HEK293 (cell line): ENCODE data around the gene STK35.
A peak's percentile ranks its signal among the peaks of the same experiment; 100 is the strongest.

Source experiments
- CTCF ChIA-PET: fragments of 350-600 bp; formaldehyde crosslinking; extraction: SDS; loops from one replicate; lab custom pipeline; 2021; ENCODE audit warnings: antibody characterized with exemption; lab: Yijun Ruan, JAX
- POLR2A ChIA-PET: fragments of 300-600 bp; formaldehyde crosslinking; extraction: SDS; loops from one replicate; lab custom pipeline; 2020; ENCODE audit warnings: antibody characterized with exemption, inconsistent platforms; lab: Yijun Ruan, JAX
- H3K27ac ChIP-seq: fragments of 200-500 bp; sonication (Bioruptor generic); 2 replicates; pipeline ENCODE4 v1.5.1; 2014; ENCODE audit warnings: low read depth, low read length, control low read depth, inconsistent platforms; ENCODE audit errors: extremely low read depth
- H3K36me3 ChIP-seq, 2 experiments: fragments of 200-500 bp in 1 of 2; sonication (Bioruptor generic) in 1 of 2; 1 replicate in 1 of 2; 2 replicates in 1 of 2; pipeline ENCODE4 v1.5.1; 2014 to 2017; ENCODE audit warnings: inconsistent platforms in 2 of 2, low read length in 2 of 2; ENCODE audit not compliant: control insufficient read depth in 2 of 2, insufficient read depth in 1 of 2
- H3K4me1 ChIP-seq: fragments of 200-500 bp; sonication (Bioruptor generic); 2 replicates; pipeline ENCODE4 v1.5.1; 2014; ENCODE audit warnings: mild to moderate bottlenecking, low read length, inconsistent platforms; ENCODE audit not compliant: control insufficient read depth, insufficient read depth
- H3K4me3 ChIP-seq: 2 replicates; pipeline ENCODE4 v1.5.1; 2011; ENCODE audit warnings: low read depth, mild to moderate bottlenecking, control low read depth, low read length, moderate library complexity
- H3K9me3 ChIP-seq: fragments of 200-500 bp; sonication (Bioruptor generic); 2 replicates; pipeline ENCODE4 v1.5.1; 2014; ENCODE audit warnings: low read depth, low read length, inconsistent platforms; ENCODE audit not compliant: control insufficient read depth, insufficient read depth
- EGR2 ChIP-seq: fragments of 450-650 bp; formaldehyde crosslinking; IDR thresholded peaks from 2 replicates; pipeline ENCODE4 v1.5.1; 2016; ENCODE audit warnings: low read depth, missing biosample characterization, missing genetic modification characterization
- KLF16 ChIP-seq: fragments of 450-650 bp; formaldehyde crosslinking; IDR thresholded peaks from 2 replicates; pipeline ENCODE4 v1.5.1; 2017; ENCODE audit warnings: missing biosample characterization, missing genetic modification characterization
- ZBTB1 ChIP-seq: fragments of 450-650 bp; formaldehyde crosslinking; IDR thresholded peaks from 2 replicates; pipeline ENCODE4 v1.5.1; 2016; ENCODE audit warnings: missing biosample characterization, missing genetic modification characterization
- ZFP37 ChIP-seq: fragments of 450-650 bp; formaldehyde crosslinking; IDR thresholded peaks from 2 replicates; pipeline ENCODE4 v1.5.1; 2016; ENCODE audit warnings: missing biosample characterization, missing genetic modification characterization
- ZNF10 ChIP-seq: fragments of 450-650 bp; formaldehyde crosslinking; IDR thresholded peaks from 2 replicates; pipeline ENCODE4 v1.5.1; 2017; ENCODE audit warnings: missing biosample characterization, missing genetic modification characterization
- ZNF248 ChIP-seq: fragments of 450-650 bp; formaldehyde crosslinking; IDR thresholded peaks from 2 replicates; pipeline ENCODE4 v1.5.1; 2017; ENCODE audit warnings: missing biosample characterization, missing genetic modification characterization
- ZNF335 ChIP-seq: fragments of 450-650 bp; formaldehyde crosslinking; conservative IDR thresholded peaks from 2 replicates; pipeline ENCODE4 v1.5.1; 2016; ENCODE audit warnings: missing biosample characterization, missing genetic modification characterization
- ZNF48 ChIP-seq: fragments of 450-650 bp; formaldehyde crosslinking; IDR thresholded peaks from 2 replicates; pipeline ENCODE4 v1.5.1; 2016; ENCODE audit warnings: missing biosample characterization, missing genetic modification characterization
- ZNF514 ChIP-seq: fragments of 450-650 bp; formaldehyde crosslinking; IDR thresholded peaks from 2 replicates; pipeline ENCODE4 v1.5.1; 2016; ENCODE audit warnings: missing biosample characterization, missing genetic modification characterization
- ZNF548 ChIP-seq: fragments of 450-650 bp; formaldehyde crosslinking; IDR thresholded peaks from 2 replicates; pipeline ENCODE4 v1.5.1; 2016; ENCODE audit warnings: missing biosample characterization, missing genetic modification characterization
- ZNF660 ChIP-seq: fragments of 450-650 bp; IDR thresholded peaks from 2 replicates; pipeline ENCODE4 v1.5.1; 2018; ENCODE audit warnings: missing biosample characterization, mild to moderate bottlenecking, missing genetic modification characterization
- ZNF785 ChIP-seq: fragments of 450-650 bp; formaldehyde crosslinking; IDR thresholded peaks from 2 replicates; pipeline ENCODE4 v1.5.1; 2016; ENCODE audit warnings: missing biosample characterization, missing genetic modification characterization
- ZNF837 ChIP-seq: fragments of 450-650 bp; formaldehyde crosslinking; IDR thresholded peaks from 2 replicates; pipeline ENCODE4 v1.5.1; 2016; ENCODE audit warnings: missing biosample characterization, missing genetic modification characterization
- TF ChIP-seq, protein P1 (sequence below): fragments of 450-650 bp; IDR thresholded peaks from 2 replicates; pipeline ENCODE4 v1.5.1; 2018; ENCODE audit warnings: missing biosample characterization, mild to moderate bottlenecking, missing genetic modification characterization
- TF ChIP-seq, protein P2 (sequence below): fragments of 450-650 bp; formaldehyde crosslinking; IDR thresholded peaks from 2 replicates; pipeline ENCODE4 v1.5.1; 2016; ENCODE audit warnings: missing biosample characterization, missing genetic modification characterization
- TF ChIP-seq, protein P3 (sequence below): fragments of 450-650 bp; formaldehyde crosslinking; IDR thresholded peaks from 2 replicates; pipeline ENCODE4 v1.5.1; 2016; ENCODE audit warnings: missing biosample characterization, missing genetic modification characterization
- TF ChIP-seq, protein P4 (sequence below): fragments of 450-650 bp; formaldehyde crosslinking; IDR thresholded peaks from 2 replicates; pipeline ENCODE4 v1.5.1; 2016; ENCODE audit warnings: missing biosample characterization, missing genetic modification characterization, borderline replicate concordance
- TF ChIP-seq, protein P5 (sequence below): fragments of 450-650 bp; formaldehyde crosslinking; IDR thresholded peaks from 2 replicates; pipeline ENCODE4 v1.5.1; 2016; ENCODE audit warnings: missing biosample characterization, missing genetic modification characterization
- TF ChIP-seq, protein P6 (sequence below): fragments of 450-650 bp; formaldehyde crosslinking; IDR thresholded peaks from 2 replicates; pipeline ENCODE4 v1.5.1; 2017; ENCODE audit warnings: missing biosample characterization, missing genetic modification characterization
- TF ChIP-seq, protein P7 (sequence below): fragments of 450-650 bp; formaldehyde crosslinking; IDR thresholded peaks from 2 replicates; pipeline ENCODE4 v1.5.1; 2017; ENCODE audit warnings: missing biosample characterization, missing genetic modification characterization
- TF ChIP-seq, protein P8 (sequence below): fragments of 450-650 bp; formaldehyde crosslinking; IDR thresholded peaks from 2 replicates; pipeline ENCODE4 v1.5.1; 2016; ENCODE audit warnings: missing biosample characterization, missing genetic modification characterization

STK35 gene

DNA sequence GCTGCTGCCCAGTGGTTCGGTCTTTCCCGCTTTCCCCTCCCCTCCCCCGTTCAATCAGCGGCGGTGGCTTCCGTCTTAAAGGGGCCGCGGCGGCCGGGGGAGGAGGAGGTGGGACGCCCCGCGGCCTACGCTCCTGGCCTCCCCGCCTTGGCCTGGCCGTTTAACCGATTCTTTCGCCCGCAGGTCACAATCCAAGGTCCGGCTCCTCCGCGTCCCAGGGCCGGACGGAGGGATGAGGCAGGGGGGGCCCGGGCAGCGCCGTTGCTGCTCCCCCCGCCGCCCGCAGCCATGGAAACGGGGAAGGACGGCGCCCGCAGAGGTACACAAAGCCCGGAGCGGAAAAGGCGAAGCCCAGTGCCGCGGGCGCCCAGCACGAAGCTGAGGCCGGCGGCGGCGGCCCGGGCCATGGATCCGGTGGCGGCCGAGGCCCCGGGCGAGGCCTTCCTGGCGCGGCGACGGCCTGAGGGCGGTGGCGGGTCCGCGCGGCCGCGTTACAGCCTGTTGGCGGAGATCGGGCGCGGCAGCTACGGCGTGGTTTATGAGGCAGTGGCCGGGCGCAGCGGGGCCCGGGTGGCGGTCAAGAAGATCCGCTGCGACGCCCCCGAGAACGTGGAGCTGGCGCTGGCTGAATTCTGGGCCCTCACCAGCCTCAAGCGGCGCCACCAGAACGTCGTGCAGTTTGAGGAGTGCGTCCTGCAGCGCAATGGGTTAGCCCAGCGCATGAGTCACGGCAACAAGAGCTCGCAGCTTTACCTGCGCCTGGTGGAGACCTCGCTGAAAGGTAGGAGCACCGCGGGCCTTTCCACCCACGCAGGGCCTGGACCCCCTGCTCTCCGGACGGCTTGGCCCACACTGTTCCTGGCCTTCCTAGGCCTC is 1.2 kb downstream of the STK35 start (continued):
- TF ChIP-seq, protein P1, sequence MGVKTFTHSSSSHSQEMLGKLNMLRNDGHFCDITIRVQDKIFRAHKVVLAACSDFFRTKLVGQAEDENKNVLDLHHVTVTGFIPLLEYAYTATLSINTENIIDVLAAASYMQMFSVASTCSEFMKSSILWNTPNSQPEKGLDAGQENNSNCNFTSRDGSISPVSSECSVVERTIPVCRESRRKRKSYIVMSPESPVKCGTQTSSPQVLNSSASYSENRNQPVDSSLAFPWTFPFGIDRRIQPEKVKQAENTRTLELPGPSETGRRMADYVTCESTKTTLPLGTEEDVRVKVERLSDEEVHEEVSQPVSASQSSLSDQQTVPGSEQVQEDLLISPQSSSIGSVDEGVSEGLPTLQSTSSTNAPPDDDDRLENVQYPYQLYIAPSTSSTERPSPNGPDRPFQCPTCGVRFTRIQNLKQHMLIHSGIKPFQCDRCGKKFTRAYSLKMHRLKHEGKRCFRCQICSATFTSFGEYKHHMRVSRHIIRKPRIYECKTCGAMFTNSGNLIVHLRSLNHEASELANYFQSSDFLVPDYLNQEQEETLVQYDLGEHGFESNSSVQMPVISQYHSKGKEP, result no peak
- TF ChIP-seq ZNF837 (tag by site-specific recombination) (0 out of 2 replicates have a peak, but pooled peaks have one; percentile 12), ZNF785 (no peak), ZNF48 (no peak), ZNF10 (no peak), KLF16 (tag by site-specific recombination) (peak; percentile 29; the same call in 1 of the 2 replicates), ZNF548 (tag by site-specific recombination) (no peak)
- TF ChIP-seq, protein P2, sequence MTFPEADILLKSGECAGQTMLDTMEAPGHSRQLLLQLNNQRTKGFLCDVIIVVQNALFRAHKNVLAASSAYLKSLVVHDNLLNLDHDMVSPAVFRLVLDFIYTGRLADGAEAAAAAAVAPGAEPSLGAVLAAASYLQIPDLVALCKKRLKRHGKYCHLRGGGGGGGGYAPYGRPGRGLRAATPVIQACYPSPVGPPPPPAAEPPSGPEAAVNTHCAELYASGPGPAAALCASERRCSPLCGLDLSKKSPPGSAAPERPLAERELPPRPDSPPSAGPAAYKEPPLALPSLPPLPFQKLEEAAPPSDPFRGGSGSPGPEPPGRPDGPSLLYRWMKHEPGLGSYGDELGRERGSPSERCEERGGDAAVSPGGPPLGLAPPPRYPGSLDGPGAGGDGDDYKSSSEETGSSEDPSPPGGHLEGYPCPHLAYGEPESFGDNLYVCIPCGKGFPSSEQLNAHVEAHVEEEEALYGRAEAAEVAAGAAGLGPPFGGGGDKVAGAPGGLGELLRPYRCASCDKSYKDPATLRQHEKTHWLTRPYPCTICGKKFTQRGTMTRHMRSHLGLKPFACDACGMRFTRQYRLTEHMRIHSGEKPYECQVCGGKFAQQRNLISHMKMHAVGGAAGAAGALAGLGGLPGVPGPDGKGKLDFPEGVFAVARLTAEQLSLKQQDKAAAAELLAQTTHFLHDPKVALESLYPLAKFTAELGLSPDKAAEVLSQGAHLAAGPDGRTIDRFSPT, result no peak
- TF ChIP-seq, protein P3, sequence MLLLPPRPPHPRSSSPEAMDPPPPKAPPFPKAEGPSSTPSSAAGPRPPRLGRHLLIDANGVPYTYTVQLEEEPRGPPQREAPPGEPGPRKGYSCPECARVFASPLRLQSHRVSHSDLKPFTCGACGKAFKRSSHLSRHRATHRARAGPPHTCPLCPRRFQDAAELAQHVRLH, result no peak
- TF ChIP-seq, protein P4, sequence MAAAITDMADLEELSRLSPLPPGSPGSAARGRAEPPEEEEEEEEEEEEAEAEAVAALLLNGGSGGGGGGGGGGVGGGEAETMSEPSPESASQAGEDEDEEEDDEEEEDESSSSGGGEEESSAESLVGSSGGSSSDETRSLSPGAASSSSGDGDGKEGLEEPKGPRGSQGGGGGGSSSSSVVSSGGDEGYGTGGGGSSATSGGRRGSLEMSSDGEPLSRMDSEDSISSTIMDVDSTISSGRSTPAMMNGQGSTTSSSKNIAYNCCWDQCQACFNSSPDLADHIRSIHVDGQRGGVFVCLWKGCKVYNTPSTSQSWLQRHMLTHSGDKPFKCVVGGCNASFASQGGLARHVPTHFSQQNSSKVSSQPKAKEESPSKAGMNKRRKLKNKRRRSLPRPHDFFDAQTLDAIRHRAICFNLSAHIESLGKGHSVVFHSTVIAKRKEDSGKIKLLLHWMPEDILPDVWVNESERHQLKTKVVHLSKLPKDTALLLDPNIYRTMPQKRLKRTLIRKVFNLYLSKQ (tag by site-specific recombination), result no peak

DNA sequence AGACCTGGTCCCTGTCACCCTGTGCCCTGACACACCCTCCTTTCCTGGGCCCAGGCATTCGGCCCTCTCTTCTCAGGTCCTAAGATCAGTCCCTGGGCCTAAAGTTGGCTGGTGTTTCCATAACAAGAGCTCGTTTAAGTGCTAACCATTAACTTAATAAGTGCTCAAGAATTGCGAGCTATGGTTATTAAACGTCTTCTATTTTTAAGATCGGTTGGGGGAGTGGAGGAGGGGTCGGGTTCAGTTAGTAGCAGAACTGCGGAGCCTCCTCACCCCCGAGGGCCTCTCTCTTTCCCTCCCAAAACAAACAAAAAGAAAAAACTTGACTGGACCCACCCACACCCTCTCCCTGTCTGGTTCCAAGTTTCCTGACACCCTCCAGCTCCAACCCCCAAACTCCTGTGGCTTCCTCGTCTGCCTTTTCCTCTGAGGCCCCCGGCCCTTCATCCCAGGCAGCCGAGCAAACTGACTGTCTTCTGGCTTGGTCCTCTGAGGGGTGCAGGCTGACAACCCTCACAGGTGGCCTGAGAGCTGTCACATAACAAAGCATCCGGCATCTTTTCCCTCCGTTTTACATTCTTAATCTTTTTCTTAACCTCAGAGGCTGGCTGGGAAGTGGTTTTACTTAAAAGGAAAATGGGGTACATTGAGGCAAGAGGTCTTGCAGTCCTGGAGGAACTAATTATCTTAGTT is 2.0 kb downstream of the STK35 start:
- peaks cover 14% of the 10 kb centered on the region for H3K4me1 ChIP-seq
- peaks cover 13 to 47% of the 10 kb centered on the region in 2 experiments for H3K36me3 ChIP-seq
- CTCF ChIA-PET, result interaction anchor here (0.7 to 2.3 kb wide), 8 partner anchors 9 to 841 kb away, joined by 3 to 9 read pairs (median 5); no protein-coding TSS in a partner anchor
- H3K9me3 ChIP-seq, result no peaks in the 10 kb centered on the region
- H3K4me3 ChIP-seq, result peak overlapping the region; percentile 85
- TF ChIP-seq, protein P5, sequence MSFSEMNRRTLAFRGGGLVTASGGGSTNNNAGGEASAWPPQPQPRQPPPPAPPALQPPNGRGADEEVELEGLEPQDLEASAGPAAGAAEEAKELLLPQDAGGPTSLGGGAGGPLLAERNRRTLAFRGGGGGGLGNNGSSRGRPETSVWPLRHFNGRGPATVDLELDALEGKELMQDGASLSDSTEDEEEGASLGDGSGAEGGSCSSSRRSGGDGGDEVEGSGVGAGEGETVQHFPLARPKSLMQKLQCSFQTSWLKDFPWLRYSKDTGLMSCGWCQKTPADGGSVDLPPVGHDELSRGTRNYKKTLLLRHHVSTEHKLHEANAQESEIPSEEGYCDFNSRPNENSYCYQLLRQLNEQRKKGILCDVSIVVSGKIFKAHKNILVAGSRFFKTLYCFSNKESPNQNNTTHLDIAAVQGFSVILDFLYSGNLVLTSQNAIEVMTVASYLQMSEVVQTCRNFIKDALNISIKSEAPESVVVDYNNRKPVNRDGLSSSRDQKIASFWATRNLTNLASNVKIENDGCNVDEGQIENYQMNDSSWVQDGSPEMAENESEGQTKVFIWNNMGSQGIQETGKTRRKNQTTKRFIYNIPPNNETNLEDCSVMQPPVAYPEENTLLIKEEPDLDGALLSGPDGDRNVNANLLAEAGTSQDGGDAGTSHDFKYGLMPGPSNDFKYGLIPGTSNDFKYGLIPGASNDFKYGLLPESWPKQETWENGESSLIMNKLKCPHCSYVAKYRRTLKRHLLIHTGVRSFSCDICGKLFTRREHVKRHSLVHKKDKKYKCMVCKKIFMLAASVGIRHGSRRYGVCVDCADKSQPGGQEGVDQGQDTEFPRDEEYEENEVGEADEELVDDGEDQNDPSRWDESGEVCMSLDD (tag by site-specific recombination), result 0 out of 2 replicates have a peak, but pooled peaks have one; percentile 26
- TF ChIP-seq, protein P6, sequence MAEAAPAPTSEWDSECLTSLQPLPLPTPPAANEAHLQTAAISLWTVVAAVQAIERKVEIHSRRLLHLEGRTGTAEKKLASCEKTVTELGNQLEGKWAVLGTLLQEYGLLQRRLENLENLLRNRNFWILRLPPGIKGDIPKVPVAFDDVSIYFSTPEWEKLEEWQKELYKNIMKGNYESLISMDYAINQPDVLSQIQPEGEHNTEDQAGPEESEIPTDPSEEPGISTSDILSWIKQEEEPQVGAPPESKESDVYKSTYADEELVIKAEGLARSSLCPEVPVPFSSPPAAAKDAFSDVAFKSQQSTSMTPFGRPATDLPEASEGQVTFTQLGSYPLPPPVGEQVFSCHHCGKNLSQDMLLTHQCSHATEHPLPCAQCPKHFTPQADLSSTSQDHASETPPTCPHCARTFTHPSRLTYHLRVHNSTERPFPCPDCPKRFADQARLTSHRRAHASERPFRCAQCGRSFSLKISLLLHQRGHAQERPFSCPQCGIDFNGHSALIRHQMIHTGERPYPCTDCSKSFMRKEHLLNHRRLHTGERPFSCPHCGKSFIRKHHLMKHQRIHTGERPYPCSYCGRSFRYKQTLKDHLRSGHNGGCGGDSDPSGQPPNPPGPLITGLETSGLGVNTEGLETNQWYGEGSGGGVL (tag by site-specific recombination), result peak; percentile 22; the same call in 1 of the 2 replicates
- TF ChIP-seq ZNF335 (tag by site-specific recombination), result peak; percentile 76
- TF ChIP-seq ZBTB1 (tag by site-specific recombination), result no peak
- TF ChIP-seq, protein P7, sequence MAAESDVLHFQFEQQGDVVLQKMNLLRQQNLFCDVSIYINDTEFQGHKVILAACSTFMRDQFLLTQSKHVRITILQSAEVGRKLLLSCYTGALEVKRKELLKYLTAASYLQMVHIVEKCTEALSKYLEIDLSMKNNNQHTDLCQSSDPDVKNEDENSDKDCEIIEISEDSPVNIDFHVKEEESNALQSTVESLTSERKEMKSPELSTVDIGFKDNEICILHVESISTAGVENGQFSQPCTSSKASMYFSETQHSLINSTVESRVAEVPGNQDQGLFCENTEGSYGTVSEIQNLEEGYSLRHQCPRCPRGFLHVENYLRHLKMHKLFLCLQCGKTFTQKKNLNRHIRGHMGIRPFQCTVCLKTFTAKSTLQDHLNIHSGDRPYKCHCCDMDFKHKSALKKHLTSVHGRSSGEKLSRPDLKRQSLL (tag by site-specific recombination), result no peak
- TF ChIP-seq ZFP37 (tag by site-specific recombination), result 0 out of 2 replicates have a peak, but pooled peaks have one; percentile 37
- TF ChIP-seq ZNF514 (tag by site-specific recombination), result no peak
- TF ChIP-seq, protein P8, sequence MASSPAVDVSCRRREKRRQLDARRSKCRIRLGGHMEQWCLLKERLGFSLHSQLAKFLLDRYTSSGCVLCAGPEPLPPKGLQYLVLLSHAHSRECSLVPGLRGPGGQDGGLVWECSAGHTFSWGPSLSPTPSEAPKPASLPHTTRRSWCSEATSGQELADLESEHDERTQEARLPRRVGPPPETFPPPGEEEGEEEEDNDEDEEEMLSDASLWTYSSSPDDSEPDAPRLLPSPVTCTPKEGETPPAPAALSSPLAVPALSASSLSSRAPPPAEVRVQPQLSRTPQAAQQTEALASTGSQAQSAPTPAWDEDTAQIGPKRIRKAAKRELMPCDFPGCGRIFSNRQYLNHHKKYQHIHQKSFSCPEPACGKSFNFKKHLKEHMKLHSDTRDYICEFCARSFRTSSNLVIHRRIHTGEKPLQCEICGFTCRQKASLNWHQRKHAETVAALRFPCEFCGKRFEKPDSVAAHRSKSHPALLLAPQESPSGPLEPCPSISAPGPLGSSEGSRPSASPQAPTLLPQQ, result peak; percentile 10; the same call in 1 of the 2 replicates
- TF ChIP-seq ZNF248 (tag by site-specific recombination), result no peak
- TF ChIP-seq EGR2 (tag by site-specific recombination), result 0 out of 2 replicates have a peak, but pooled peaks have one; percentile 37
- TF ChIP-seq ZNF660 (tag by site-specific recombination), result no peak
- TF ChIP-seq, all 188 proteins: peak for 6
- POLR2A ChIA-PET, result interaction anchor here (0.6 to 2.9 kb wide), 11 partner anchors 8 to 1061 kb away, joined by 3 to 15 read pairs (median 4); partner anchors contain the start of genes NOP56 and SNRPB
- peak overlapping the region; percentile 98 for H3K27ac ChIP-seq
